ENCODE data around the gene MAPK11. TPM values are rescaled to one million over a fixed set of nuclear protein-coding genes. Genes with fewer than 3 reads are reported as not detected.

MAPK11 gene
- polyA plus RNA-seq, 1 donor (not counting 4 experiments of a cell fraction or from before 2014, with no cell fraction given): 4.6 TPM

DNA sequence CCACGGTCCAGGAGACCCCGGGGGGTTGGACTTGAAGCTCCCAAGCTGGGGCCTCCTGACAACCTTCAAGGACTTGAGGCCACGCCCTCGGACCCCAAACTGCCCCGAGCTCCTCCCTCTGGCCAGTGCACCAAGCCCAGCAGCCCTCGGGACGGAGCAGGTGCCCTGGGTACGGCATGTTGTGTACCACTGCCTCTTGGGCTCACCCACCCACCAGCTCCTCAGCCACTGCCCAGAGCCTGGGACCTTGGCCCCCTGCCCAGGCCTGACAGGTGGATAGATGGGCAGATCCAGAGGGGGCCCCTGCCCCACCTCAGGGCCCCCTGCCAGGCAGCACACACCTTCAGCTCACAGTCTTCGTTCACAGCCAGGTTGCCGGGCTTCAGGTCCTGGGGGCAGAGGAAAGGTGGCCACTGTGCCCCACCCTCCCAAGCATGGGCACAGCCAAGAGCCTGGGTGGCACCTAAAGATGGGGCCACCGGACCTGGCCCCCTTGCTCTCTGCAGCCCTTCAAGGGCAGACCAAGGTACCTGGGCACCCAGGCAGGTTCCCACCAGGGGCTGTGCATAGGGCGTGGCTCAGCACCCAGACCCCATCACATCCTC is 13.8 kb downstream of the MAPK11 start:
- H4K20me1 ChIP-seq (ENCODE audit: control insufficient read depth, extremely low read depth, insufficient read depth, low read length): no peaks in the 10 kb centered on the region
- no peaks in the 10 kb centered on the region for H3K27me3 ChIP-seq (ENCODE audit: control insufficient read depth, extremely low read depth, insufficient read depth, low read length)
- no peak overlapping the region for H3K9ac ChIP-seq (ENCODE audit: control insufficient read depth, extremely low read depth, insufficient read depth, low read length)
- H3K4me1 ChIP-seq (ENCODE audit: control insufficient read depth, extremely low read depth, insufficient read depth, low read length): peaks cover 2% of the 10 kb centered on the region
- DNase-seq (ENCODE audit: low read depth, low spot score) (no peak), FAIRE-seq (no peak)
- H3K27ac ChIP-seq (ENCODE audit: control insufficient read depth, insufficient read depth, low read length): no peak overlapping the region
- H3K79me2 ChIP-seq (ENCODE audit: control insufficient read depth, insufficient read depth, low read length): no peaks in the 10 kb centered on the region
- no peaks in the 10 kb centered on the region for H3K9me1 ChIP-seq (ENCODE audit: control insufficient read depth, extremely low read depth, insufficient read depth, low read length)
- peaks cover 0 to 5% of the 10 kb centered on the region in 2 experiments for H3K36me3 ChIP-seq (ENCODE audit: control insufficient read depth in 2 of 2, extremely low read depth in 1 of 2, insufficient read depth in 2 of 2, low read length in 2 of 2)
- no peak overlapping the region for H3K4me3 ChIP-seq (ENCODE audit: control insufficient read depth in 2 of 3, extremely low read depth in 1 of 3, insufficient read depth in 2 of 3, low read depth in 1 of 3, low read length in 3 of 3)
- H3K4me2 ChIP-seq (ENCODE audit: control insufficient read depth, extremely low read depth, insufficient read depth, low read depth, low read length): no peak overlapping the region
- no peaks in the 10 kb centered on the region for H3K9me3 ChIP-seq (ENCODE audit: control insufficient read depth, low read depth, low read length)
- dilution Hi-C loops (cut with MboI; ENCODE audit: extremely low pct_ligation_motif_present, low sequenced_read_pairs): no loop called here
- TF ChIP-seq, protein P1, sequence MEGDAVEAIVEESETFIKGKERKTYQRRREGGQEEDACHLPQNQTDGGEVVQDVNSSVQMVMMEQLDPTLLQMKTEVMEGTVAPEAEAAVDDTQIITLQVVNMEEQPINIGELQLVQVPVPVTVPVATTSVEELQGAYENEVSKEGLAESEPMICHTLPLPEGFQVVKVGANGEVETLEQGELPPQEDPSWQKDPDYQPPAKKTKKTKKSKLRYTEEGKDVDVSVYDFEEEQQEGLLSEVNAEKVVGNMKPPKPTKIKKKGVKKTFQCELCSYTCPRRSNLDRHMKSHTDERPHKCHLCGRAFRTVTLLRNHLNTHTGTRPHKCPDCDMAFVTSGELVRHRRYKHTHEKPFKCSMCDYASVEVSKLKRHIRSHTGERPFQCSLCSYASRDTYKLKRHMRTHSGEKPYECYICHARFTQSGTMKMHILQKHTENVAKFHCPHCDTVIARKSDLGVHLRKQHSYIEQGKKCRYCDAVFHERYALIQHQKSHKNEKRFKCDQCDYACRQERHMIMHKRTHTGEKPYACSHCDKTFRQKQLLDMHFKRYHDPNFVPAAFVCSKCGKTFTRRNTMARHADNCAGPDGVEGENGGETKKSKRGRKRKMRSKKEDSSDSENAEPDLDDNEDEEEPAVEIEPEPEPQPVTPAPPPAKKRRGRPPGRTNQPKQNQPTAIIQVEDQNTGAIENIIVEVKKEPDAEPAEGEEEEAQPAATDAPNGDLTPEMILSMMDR (optimal IDR thresholded peaks at IDR 0.05 in 1 of 3, IDR thresholded peaks at IDR 0.05 in 1 of 3, conservative IDR thresholded peaks at IDR 0.05 in 1 of 3; ENCODE audit: extremely low read depth in 1 of 3, insufficient read depth in 2 of 3, low read length in 3 of 3): no peak
- TF ChIP-seq EZH2 (IDR thresholded peaks at IDR 0.05; ENCODE audit: low read length): no peak
- H2AFZ ChIP-seq (ENCODE audit: control insufficient read depth, low read length): no peak overlapping the region

DNA sequence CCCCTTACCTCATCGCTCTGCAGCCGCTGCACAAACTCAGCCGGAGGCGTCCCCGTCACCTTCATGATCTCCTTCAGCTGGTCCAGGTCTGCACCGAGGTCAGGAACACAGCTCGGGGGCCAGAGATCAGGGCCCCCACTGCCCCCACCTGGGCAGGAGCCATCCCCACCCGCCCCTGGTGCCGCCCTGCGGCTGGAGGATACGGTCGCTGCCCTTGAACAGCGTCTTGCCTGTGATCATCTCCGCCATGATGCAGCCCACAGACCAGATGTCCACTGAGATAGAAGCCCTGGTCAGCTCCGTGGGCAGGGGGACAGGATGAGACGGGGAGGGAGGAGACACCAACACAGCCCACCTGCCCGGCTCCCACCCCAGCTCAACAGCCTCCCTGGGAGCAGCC is 14.6 kb downstream of the MAPK11 start:
- H3K4me1 ChIP-seq (ENCODE audit: control insufficient read depth, extremely low read depth, insufficient read depth, low read length): peaks cover 2% of the 10 kb centered on the region
- H3K9ac ChIP-seq (ENCODE audit: control insufficient read depth, extremely low read depth, insufficient read depth, low read length): no peak overlapping the region
- H3K9me3 ChIP-seq (ENCODE audit: control insufficient read depth, low read depth, low read length): no peaks in the 10 kb centered on the region
- TF ChIP-seq, protein P1 (optimal IDR thresholded peaks at IDR 0.05 in 1 of 3, IDR thresholded peaks at IDR 0.05 in 1 of 3, conservative IDR thresholded peaks at IDR 0.05 in 1 of 3; ENCODE audit: extremely low read depth in 1 of 3, insufficient read depth in 2 of 3, low read length in 3 of 3): no peak
- dilution Hi-C loops (cut with MboI; ENCODE audit: extremely low pct_ligation_motif_present, low sequenced_read_pairs): no loop called here
- no peak for DNase-seq (ENCODE audit: low read depth, low spot score)
- H3K79me2 ChIP-seq (ENCODE audit: control insufficient read depth, insufficient read depth, low read length): no peaks in the 10 kb centered on the region
- no peak for FAIRE-seq
- H3K36me3 ChIP-seq (ENCODE audit: control insufficient read depth in 2 of 2, extremely low read depth in 1 of 2, insufficient read depth in 2 of 2, low read length in 2 of 2): peaks cover 0 to 5% of the 10 kb centered on the region in 2 experiments
- H3K27ac ChIP-seq (ENCODE audit: control insufficient read depth, insufficient read depth, low read length): no peak overlapping the region
- no peak overlapping the region for H3K4me3 ChIP-seq (ENCODE audit: control insufficient read depth in 2 of 3, extremely low read depth in 1 of 3, insufficient read depth in 2 of 3, low read depth in 1 of 3, low read length in 3 of 3)
- no peaks in the 10 kb centered on the region for H3K9me1 ChIP-seq (ENCODE audit: control insufficient read depth, extremely low read depth, insufficient read depth, low read length)
- no peaks in the 10 kb centered on the region for H4K20me1 ChIP-seq (ENCODE audit: control insufficient read depth, extremely low read depth, insufficient read depth, low read length)
- H3K27me3 ChIP-seq (ENCODE audit: control insufficient read depth, extremely low read depth, insufficient read depth, low read length): no peaks in the 10 kb centered on the region
- H3K4me2 ChIP-seq (ENCODE audit: control insufficient read depth, extremely low read depth, insufficient read depth, low read depth, low read length): no peak overlapping the region
- H2AFZ ChIP-seq (ENCODE audit: control insufficient read depth, low read length): no peak overlapping the region

Measured in keratinocyte (primary cell).